Astrocyte of the cerebellum (primary cell): ENCODE data around the gene RELN.
A peak's percentile ranks its signal among the peaks of the same experiment; 100 is the strongest.

Experiments used
- DNase-seq: peaks from one replicate; pipeline ENCODE4 v3.0.0-alpha.2; 2011; ENCODE audit warnings: low read depth
- H3K4me3 ChIP-seq: 2 replicates; pipeline ENCODE4 v1.5.1; 2011; ENCODE audit warnings: mild to moderate bottlenecking, low read depth, low read length, moderate library complexity
- in situ Hi-C: cut with HindIII; loops from 2 replicates; pipeline ENCODE4 v1.10.0; 2017; ENCODE audit warnings: low sequenced_read_pairs
- TF ChIP-seq, protein P1 (sequence below): IDR thresholded peaks from 2 replicates; pipeline ENCODE4 v1.5.1; 2012; ENCODE audit warnings: low read length, low read depth, moderate library complexity, mild to moderate bottlenecking; ENCODE audit errors: missing control alignments

RELN gene

DNA sequence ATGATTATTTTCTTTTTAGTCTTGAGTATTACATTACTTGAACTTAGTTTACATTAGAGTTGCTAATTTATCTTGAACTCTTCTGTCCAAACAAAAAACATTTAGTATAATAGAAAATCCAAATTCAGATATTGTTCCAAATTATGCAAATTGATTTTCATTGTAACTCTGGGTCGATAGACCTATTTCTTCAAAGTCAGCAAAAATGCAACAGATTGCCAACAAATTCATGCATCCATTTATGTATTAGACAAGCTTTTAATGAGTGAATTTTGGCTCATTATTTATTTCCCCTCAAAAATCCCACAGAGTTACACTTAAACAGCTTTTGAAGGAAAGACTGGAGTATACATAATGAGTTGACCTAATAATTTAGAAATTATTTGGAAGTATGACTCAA lies 240.8 kb downstream of the RELN start:
- H3K4me3 ChIP-seq, result no peak overlapping the region
- TF ChIP-seq, protein P1, sequence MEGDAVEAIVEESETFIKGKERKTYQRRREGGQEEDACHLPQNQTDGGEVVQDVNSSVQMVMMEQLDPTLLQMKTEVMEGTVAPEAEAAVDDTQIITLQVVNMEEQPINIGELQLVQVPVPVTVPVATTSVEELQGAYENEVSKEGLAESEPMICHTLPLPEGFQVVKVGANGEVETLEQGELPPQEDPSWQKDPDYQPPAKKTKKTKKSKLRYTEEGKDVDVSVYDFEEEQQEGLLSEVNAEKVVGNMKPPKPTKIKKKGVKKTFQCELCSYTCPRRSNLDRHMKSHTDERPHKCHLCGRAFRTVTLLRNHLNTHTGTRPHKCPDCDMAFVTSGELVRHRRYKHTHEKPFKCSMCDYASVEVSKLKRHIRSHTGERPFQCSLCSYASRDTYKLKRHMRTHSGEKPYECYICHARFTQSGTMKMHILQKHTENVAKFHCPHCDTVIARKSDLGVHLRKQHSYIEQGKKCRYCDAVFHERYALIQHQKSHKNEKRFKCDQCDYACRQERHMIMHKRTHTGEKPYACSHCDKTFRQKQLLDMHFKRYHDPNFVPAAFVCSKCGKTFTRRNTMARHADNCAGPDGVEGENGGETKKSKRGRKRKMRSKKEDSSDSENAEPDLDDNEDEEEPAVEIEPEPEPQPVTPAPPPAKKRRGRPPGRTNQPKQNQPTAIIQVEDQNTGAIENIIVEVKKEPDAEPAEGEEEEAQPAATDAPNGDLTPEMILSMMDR, result no peak
- in situ Hi-C loops, result no loop called here
- DNase-seq, result no peak

DNA sequence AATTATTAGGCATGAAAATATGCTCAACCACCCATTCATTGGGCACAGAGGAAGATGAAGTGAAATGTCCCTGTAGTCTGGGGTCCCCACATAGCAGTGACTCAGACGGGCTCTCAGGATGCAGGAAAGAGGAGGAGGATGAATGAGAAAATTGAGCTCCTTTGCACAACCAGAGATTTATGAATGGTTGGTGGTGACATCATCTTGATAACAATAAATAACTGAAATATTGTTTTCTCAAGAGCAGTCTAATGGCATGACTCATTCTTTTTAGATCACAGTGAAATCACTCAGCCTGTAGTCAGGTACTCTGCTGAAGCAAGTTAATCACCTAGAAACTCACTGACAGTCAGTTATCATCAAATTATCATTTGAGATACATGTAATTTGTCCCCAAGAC lies 254.1 kb downstream of the RELN start:
- DNase-seq, result no peak
- H3K4me3 ChIP-seq, result no peak overlapping the region
- TF ChIP-seq, protein P1, result no peak
- in situ Hi-C loops, result no loop called here

DNA sequence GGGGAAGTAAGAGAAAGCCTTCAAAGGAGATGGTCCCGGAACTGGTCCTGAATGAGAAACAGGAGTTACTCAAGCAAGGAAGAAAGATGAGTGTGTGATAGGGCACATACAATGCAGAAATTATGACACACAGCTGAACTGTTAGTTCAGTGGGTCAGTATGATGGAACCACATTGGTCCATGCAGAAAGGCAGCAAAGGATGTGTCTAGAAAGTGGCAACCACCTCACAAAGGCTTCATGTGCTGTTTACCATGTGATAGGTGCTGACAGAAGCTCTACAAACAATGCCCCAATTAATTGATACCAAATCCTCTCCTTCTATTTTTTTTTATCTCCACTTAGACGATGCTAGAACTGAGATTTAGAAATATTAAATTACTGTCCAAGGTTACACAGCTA lies 258.3 kb downstream of the RELN start:
- H3K4me3 ChIP-seq, result no peak overlapping the region
- TF ChIP-seq, protein P1, result no peak
- in situ Hi-C loops, result no loop called here
- DNase-seq, result no peak

DNA sequence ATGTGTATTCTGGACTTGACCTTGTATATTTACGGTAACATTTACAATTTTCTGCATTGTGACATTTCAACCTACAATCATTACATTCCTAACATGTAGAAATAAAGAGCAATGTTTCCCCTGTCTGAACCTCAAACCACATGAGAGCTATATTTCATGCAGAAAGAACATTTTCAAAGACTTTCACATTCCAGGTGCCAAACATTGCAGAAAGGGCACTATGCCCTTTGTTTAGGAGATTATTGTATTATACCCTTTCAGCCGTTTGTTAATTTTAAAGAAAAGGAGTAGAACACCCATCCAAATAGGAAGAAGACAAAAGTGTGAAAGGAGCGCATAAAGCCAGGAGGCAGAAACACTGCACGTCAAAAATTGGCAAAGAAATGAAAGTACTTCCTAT lies 260.4 kb downstream of the RELN start:
- DNase-seq, result peak; percentile 22
- H3K4me3 ChIP-seq, result no peak overlapping the region
- in situ Hi-C loops, result no loop called here
- TF ChIP-seq, protein P1, result no peak

DNA sequence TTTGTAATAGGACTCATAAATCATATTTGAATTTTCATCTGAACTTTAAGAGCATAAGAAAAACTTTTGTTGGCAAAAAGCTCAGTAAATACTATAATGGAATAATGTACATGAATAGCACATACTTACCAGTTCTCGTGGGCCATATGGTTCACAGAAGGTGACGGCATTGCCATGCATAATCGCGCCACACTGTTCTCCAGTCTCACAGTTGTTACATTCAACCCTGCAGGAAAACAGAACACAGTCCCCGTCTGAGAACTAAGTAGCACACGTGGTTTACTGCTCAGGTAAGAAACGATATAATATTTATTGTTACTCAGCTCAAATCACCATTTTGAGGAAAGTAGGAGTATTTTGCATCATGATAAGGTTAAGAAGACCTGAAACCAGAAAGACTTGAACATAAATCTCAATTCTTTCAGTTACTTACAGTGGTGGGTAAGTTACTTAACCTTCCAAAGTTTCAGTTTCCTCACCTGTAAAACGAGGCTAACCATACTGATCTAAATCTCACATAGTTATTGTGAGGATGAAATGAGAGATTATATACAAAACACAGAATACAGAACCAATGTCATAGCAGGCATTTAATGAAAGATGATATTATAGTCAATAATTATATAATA lies 261.4 kb downstream of the RELN start:
- DNase-seq, result no peak

DNA sequence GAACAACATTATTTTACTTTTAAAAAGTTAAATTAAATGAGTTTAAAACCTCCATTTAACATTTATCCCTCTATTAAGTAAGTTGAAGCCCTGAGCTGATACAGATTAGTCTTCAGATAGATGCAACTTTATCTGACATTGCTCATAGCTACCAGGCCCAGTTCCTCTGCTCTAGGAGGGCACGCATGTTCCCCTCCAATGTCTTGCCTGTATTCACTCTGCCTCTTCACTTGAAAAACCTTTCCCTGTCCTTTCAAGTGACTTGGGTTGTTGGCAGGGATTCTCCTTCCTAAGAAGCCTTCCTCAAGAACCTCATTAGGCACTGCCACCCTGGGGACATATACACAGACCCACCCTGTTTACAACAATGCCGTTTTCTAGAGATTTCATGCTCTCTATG lies 270.4 kb downstream of the RELN start:
- no peak overlapping the region for H3K4me3 ChIP-seq
- TF ChIP-seq, protein P1, result no peak
- no peak for DNase-seq
- in situ Hi-C loops, result no loop called here

More for the DNA sequence above, 261.4 kb downstream of the RELN start:
- TF ChIP-seq, protein P1, result no peak
- in situ Hi-C loops, result no loop called here
- H3K4me3 ChIP-seq, result no peak overlapping the region
